Gastroesophageal sphincter (tissue), 4 donors: ENCODE measurements around the gene CHD6. TPM values are rescaled to one million over a fixed set of nuclear protein-coding genes. Genes with fewer than 3 reads are reported as not detected.

Experiments used
- ATAC-seq: fragments of 150-250 bp; one replicate; pipeline ENCODE4 v1.9.1; 2016; ENCODE audit warnings: mild to moderate bottlenecking, moderate library complexity
- H3K27ac ChIP-seq, 4 donors: fragments of 200-600 bp; sonication (generic) in 3 of 4; 1 replicate in 3 of 4; 2 replicates in 1 of 4; pipeline ENCODE4 v1.5.1; 2016 to 2019
- H3K27me3 ChIP-seq: fragments of 200-600 bp; sonication (generic); one replicate; pipeline ENCODE4 v1.5.1; 2019
- H3K36me3 ChIP-seq, 2 donors: fragments of 200-600 bp; sonication (generic); one replicate each; pipeline ENCODE4 v1.5.1; 2019; ENCODE audit warnings: control low read depth in 1 of 2
- H3K4me1 ChIP-seq, 3 donors: fragments of 200-600 bp; sonication (generic); 1 replicate in 2 of 3; 2 replicates in 1 of 3; pipeline ENCODE4 v1.5.1; 2016 to 2019; ENCODE audit warnings: control low read depth in 2 of 3
- H3K4me3 ChIP-seq, 2 donors: fragments of 200-600 bp; sonication (generic); one replicate each; pipeline ENCODE4 v1.5.1; 2019; ENCODE audit warnings: mild to moderate bottlenecking in 1 of 2, moderate library complexity in 1 of 2
- H3K9me3 ChIP-seq, 3 donors: fragments of 200-600 bp; sonication (generic); one replicate each; pipeline ENCODE4 v1.5.1; 2017 to 2019; ENCODE audit warnings: control low read depth in 2 of 3
- EP300 ChIP-seq: sonication (generic); formaldehyde crosslinking; IDR thresholded peaks from one replicate; pipeline ENCODE4 v1.6.1; 2017; ENCODE audit warnings: antibody characterized with exemption, mild to moderate bottlenecking
- POLR2A ChIP-seq, 2 donors: fragments of 450-650 bp; IDR thresholded peaks; one replicate each; pipeline ENCODE4 v1.6.1; 2017; ENCODE audit warnings: antibody characterized with exemption in 2 of 2, mild to moderate bottlenecking in 2 of 2, moderate library complexity in 1 of 2
- POLR2AphosphoS5 ChIP-seq: sonication (generic); formaldehyde crosslinking; IDR thresholded peaks from one replicate; pipeline ENCODE4 v1.6.1; 2017; ENCODE audit warnings: antibody characterized with exemption
- WGBS, 2 donors: methylation state at CpG; one replicate each; pipeline ENCODE4 v1.1.5; 2018; ENCODE audit warnings: low coverage in 1 of 2; 5-methylcytosine and 5-hydroxymethylcytosine counted together
- total RNA-seq, 4 donors: library from RNA; depleted of rRNA; stranded (reverse); fragments of >200 nt; gene quantifications; one replicate each; pipeline ENCODE4 v1.1.0, GENCODE V29; 2016
- TF ChIP-seq, protein P1 (sequence below), 4 experiments: fragments of 200-600 bp in 2 of 4; fragments of 450-650 bp in 2 of 4; sonication (generic) in 1 of 4; IDR thresholded peaks; one replicate each; pipeline ENCODE4 v1.5.1; 2017 to 2019; ENCODE audit warnings: antibody characterized with exemption in 4 of 4, mild to moderate bottlenecking in 2 of 4, moderate library complexity in 2 of 4

Gene CHD6
- total RNA-seq, 4 donors from 2014 or later = 37.4 to 58.3 (median 40.4) TPM

DNA sequence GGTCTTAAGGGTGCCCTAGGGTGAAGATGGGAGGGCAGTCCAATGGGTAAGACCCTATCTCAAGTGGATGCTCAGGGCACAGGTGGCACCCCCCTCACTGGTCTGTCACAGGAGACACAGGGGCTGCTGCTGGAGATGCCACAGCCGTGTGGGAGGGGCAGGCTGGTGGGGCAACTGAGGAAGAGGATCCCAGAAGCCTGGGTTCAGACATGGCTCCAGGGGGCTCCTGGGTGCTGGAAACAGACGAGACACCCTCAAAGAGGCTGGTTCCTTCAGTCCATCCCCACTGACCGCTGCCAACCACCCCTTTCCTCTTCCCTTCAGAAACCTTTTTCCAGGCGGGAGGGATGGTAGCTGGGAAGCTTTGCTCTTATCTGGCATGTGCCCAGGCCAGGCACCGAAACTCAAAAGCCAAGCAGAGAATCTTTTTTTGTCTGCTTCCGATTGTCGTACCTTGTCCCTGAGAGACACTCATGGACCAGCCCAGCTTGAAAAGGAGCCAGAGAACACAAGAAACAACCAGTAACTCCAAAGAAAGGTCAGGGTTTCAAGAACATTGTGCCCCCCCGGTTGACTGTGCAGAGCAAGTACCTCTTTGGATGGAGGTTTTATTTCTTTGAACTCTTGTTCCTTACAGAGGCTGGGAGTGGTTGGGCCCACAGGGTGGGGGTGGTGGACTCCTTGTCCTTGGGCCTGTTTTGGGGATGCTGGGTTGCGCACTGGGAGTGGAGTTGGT is 223.1 kb downstream of the CHD6 start:
- 100% methylated on average over 2 of the region's 9 CpGs; no CpG with 5 or more reads in 1 of the 2 donors for WGBS, 2 donors
- peaks cover 0 to 67% (median 24%) of the 10 kb centered on the region in 3 donors for H3K4me1 ChIP-seq
- no peak overlapping the region for H3K4me3 ChIP-seq
- H3K27me3 ChIP-seq = no peaks in the 10 kb centered on the region
- TF ChIP-seq, protein P1, sequence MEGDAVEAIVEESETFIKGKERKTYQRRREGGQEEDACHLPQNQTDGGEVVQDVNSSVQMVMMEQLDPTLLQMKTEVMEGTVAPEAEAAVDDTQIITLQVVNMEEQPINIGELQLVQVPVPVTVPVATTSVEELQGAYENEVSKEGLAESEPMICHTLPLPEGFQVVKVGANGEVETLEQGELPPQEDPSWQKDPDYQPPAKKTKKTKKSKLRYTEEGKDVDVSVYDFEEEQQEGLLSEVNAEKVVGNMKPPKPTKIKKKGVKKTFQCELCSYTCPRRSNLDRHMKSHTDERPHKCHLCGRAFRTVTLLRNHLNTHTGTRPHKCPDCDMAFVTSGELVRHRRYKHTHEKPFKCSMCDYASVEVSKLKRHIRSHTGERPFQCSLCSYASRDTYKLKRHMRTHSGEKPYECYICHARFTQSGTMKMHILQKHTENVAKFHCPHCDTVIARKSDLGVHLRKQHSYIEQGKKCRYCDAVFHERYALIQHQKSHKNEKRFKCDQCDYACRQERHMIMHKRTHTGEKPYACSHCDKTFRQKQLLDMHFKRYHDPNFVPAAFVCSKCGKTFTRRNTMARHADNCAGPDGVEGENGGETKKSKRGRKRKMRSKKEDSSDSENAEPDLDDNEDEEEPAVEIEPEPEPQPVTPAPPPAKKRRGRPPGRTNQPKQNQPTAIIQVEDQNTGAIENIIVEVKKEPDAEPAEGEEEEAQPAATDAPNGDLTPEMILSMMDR (IDR thresholded peaks at IDR 0.05) = no peak
- TF ChIP-seq POLR2A (IDR thresholded peaks at IDR 0.05) (no peak), POLR2AphosphoS5 (no peak), EP300 (no peak)
- H3K27ac ChIP-seq = peak overlapping the region in 3 of 4 donors; percentile 51 to 67 (median 63)
- no peak for ATAC-seq
- no peaks in the 10 kb centered on the region for H3K9me3 ChIP-seq
- no peaks in the 10 kb centered on the region for H3K36me3 ChIP-seq

DNA sequence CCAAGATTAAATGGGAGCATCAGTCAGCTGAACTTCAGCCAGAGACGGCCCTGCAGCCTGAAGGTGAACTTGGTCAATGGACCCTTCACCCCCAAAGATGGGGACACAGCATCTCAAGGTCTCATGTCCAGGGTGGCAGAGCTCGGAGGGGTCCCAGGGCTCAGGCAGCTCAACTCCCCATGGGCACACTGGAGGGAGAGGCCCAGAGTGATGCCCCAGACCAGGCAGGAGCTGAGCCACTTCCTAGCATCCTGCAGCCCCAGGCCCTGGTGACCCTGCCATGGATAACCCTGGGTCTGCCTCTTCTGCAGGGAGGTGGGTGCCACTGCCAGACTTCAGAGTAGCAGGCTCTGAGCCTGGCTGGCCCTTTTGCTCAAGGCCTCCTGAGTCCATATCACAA is 224.1 kb downstream of the CHD6 start:
- H3K9me3 ChIP-seq = no peaks in the 10 kb centered on the region
- no peak overlapping the region for H3K4me3 ChIP-seq
- H3K4me1 ChIP-seq = peaks cover 0 to 66% (median 24%) of the 10 kb centered on the region in 3 donors
- peak overlapping the region in 2 of 4 donors; percentile 63 to 67 for H3K27ac ChIP-seq
- no CpG with 5 or more reads among the region's 2 CpGs for WGBS, 2 donors
- TF ChIP-seq, protein P1 (IDR thresholded peaks at IDR 0.05) = no peak
- TF ChIP-seq POLR2A (IDR thresholded peaks at IDR 0.05) (no peak), EP300 (no peak), POLR2AphosphoS5 (no peak)
- no peaks in the 10 kb centered on the region for H3K36me3 ChIP-seq
- no peaks in the 10 kb centered on the region for H3K27me3 ChIP-seq
- no peak for ATAC-seq

DNA sequence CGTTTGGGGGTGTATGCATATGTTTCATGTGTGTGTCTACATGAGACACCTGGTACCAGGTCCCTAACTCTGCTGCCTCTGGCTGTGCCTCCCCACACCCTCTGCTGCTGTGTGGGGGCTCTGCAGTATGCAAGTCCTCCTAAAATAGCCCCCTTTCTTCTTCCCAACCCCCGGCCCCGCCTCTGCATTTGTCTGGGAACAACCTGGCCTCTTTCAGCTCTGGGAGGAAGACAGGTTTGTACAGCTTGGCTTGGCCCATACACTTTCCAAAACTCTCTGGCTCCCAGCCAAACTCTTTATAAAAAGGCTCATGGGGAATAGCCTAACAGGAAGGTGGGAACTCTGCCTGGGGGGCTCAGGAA is 224.5 kb downstream of the CHD6 start:
- Histone ChIP-seq H3K4me3 (no peak overlapping the region), H3K27ac (peak overlapping the region in 2 of 4 donors; percentile 63 to 67)

DNA sequence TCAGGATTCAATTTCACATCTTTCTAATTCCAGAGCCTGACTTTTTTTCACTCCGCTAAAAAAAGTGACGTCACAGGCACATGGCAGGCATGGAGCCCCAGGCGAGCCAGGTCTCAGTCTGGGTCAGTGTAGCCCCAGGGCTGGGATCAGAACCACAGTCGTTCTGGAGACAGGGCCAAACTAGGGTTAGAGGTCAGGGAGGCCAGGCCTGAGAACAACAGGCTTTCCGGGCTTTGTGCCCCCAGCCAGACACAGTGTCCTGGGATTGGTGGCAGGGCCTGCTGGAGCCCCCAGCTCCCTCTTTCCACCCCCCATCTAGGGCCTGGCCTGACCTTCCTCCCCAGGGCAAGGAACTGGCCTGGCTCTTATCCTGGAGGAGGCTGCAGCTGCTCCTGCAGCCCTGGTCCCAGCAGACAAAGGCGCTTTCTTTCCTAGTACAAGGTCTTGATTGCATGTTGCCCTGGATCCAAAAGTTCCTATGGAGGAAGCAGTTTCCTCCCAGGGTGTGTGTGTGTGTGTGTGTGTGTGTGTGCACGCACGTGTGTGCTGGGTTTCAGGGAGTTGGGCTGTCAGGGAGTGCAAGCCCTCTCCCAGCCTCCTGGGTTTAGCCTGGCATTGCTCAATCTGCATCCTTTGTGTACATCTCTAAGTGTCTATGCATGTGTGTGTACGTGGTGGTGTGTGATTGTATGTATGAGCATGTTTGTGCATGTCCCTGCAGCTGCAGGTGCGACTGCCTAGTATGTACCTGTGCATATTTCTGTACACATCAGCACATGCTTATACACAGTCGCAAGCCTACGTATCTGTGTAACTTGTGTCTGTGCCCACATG is 225.1 kb downstream of the CHD6 start:
- Histone ChIP-seq H3K9me3 (no peaks in the 10 kb centered on the region), H3K4me1 (peaks cover 0 to 56% (median 22%) of the 10 kb centered on the region in 3 donors), H3K4me3 (no peak overlapping the region), H3K27me3 (no peaks in the 10 kb centered on the region), H3K27ac (peak overlapping the region in 2 of 4 donors; percentile 63 to 67), H3K36me3 (no peaks in the 10 kb centered on the region)
- peak; percentile 91 for ATAC-seq
- TF ChIP-seq POLR2A (IDR thresholded peaks at IDR 0.05) (no peak), POLR2AphosphoS5 (peak; percentile 32)
- 34 to 40% methylated on average over 2 to 8 of the region's 12 CpGs for WGBS, 2 donors

More for the DNA sequence above, 224.5 kb downstream of the CHD6 start:
- no peaks in the 10 kb centered on the region for H3K27me3 ChIP-seq
- no peak for TF ChIP-seq POLR2A (IDR thresholded peaks at IDR 0.05)
- TF ChIP-seq POLR2AphosphoS5 = no peak
- no peak for TF ChIP-seq EP300
- TF ChIP-seq, protein P1 (IDR thresholded peaks at IDR 0.05) = no peak
- H3K36me3 ChIP-seq = no peaks in the 10 kb centered on the region
- no peak for ATAC-seq
- H3K9me3 ChIP-seq = no peaks in the 10 kb centered on the region
- peaks cover 0 to 62% (median 24%) of the 10 kb centered on the region in 3 donors for H3K4me1 ChIP-seq
- WGBS, 2 donors = 43% methylated on average over 1 of the region's 3 CpGs; no CpG with 5 or more reads in 1 of the 2 donors

DNA sequence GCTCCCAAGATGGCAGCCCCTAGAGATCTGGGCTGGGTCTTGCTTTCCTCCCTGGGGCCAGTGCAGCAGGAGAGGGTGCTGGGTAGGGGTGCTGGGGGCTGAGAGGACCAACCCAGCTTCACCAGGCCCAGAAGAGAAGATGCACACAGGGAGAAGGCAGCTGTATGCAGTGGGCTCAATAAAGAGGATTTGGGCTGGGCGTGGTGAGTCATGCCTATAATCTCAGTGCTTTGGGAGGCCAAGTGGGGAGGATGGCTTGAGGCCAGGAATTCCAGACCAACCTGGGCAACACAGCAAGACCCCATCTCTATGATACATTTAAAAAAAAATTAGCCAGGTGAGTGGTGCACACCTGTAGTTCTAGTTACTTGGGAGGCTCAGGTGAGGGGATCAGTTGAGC is 225.9 kb downstream of the CHD6 start:
- 75% methylated on average over 1 of the region's 1 CpG; no CpG with 5 or more reads in 1 of the 2 donors for WGBS, 2 donors
- H3K27me3 ChIP-seq = no peaks in the 10 kb centered on the region
- H3K4me1 ChIP-seq = peaks cover 0 to 55% (median 26%) of the 10 kb centered on the region in 3 donors

More for the DNA sequence above, 225.9 kb downstream of the CHD6 start:
- TF ChIP-seq POLR2AphosphoS5 = no peak
- TF ChIP-seq, protein P1 (IDR thresholded peaks at IDR 0.05) = no peak
- no peak for TF ChIP-seq EP300
- no peak for TF ChIP-seq POLR2A (IDR thresholded peaks at IDR 0.05)
- Histone ChIP-seq H3K27ac (peak overlapping the region in 3 of 4 donors; percentile 51 to 67 (median 63)), H3K4me3 (no peak overlapping the region), H3K9me3 (no peaks in the 10 kb centered on the region), H3K36me3 (no peaks in the 10 kb centered on the region)
- no peak for ATAC-seq
